GM21390 (cell line): ENCODE data around the gene SP1.
A peak's percentile ranks its signal among the peaks of the same experiment; 100 is the strongest.
"Not testable (repeated sequence)": the region's sequence is repeated elsewhere in the genome, so short reads cannot be mapped to it uniquely, and the experiment has no call there.

Experiments used
- ATAC-seq: cut with Tn5 transposase; IDR thresholded peaks from one replicate; pipeline ENCODE4 v1.9.1; 2021; ENCODE audit not compliant: unreplicated experiment

Gene SP1

DNA sequence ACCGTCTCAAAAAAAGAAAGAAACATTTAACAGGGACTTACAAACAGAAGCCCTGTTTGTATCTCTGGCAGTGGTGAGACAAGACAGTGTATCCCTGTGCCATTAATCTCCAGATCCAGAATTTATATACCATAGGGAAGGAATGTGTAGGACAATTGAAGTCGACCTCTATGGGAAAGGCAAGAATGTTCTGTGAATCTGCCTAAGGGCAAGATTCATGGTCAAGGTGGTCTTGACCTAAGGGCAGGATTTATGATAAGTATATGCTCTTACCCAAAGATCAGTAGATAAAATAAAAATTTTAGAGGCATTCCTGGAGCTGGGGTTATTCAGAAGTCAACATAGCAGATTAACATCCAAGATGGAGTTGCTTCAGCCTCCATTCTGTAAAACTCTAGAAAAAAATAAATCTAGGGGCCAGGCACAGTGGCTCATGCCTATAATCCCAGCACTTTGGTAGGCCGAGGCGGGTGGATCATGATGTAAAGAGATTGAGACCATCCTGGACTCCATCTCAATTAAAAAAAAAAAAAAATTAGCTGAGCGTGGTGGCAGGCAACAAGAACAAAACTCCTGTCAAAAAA is 21.0 kb upstream of the SP1 start:
- ATAC-seq: no peak

DNA sequence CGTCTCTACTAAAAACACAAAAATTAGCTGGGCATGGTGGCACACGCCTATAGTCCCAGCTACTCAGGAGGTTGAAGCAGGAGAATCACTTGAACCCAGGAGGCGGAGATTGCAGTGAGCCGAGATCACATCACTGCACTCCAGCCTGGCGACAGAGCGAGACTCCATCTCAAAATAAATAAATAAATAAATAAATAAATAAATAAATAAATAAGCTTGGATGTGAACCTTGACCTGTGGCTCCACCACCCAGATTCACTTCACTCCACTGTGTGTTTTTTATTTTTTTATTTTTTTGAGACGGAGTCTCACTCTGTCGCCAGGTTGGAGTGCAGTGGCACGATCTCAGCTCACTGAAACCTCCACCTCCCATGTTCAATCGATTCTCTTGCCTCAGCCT is 18.3 kb upstream of the SP1 start:
- ATAC-seq: not testable (repeated sequence)

DNA sequence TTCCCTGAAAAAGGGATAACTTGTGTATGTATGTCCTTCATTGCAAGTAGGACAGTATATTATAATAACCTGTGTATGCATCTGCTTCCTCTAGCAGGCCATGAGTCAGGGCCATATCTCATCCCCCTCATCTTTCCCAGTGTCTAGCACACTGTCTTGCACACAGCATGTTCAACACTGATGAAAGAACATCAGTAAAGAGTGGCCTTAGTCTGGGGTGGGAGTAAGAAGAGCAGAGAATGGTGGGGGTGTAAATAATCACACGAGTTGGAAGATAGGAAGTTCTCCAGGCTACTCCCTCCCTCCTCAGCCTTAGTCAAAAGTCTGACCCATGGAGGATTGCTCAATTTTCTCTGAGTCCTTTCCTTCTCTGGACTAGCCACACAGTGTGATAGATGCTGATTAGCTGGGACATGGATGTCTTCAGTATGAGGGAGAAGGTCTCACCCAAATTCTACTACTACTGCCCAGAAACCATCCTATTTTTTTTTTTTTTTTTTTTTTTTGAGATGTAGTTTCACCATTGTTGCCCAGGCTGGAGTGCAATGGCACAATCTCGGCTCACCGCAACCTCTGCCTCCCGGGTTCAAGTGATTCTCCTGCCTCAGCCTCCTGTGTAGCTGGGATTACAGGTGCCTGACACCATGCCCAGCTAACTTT is 14.6 kb upstream of the SP1 start:
- ATAC-seq: no peak

DNA sequence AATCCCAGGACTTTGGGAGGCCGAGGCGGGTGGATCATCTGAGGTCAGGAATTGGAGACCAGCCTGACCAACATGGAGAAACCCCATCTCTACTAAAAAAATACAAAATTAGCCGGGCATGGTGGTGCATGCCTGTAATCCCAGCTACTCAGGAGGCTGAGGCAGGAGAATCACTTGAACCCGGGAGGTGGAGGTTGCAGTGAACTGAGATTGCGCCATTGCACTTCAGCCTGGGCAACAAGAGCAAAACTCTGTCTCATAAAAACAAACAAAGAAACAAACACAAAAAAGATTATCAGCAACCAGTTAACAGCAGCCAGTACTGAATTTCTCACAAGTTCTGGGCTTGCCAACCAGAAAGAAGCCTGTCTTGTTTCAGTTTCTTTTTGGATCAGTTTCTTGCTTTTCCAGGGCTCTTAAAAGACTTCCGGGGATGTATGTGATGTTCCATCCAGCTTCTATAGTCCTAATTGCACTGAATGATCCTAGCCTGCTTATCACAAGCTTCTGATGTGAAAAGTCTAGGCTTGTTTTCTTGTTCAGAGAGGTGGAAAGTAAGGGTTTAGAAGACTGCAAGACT is 6.3 kb upstream of the SP1 start:
- ATAC-seq: not testable (repeated sequence)

DNA sequence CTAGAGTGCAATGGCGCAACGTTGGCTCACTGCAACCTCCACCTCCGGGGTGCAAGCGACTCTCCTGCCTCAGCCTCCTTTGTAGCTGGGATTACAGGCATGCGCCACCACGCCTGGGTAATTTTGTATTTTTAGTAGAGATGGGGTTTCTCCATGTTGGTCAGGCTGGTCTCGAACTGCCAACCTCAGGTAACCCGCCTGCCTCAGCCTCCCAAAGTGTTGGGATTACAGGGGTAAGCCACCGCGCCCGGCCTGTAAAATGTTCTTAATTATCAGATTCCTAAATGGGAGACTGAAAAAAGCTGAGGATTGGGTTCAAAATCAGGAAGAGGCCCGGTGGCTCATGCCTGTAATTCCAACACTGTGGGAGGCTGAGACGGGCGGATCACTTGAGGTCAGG is 5.7 kb upstream of the SP1 start:
- not testable (repeated sequence) for ATAC-seq

DNA sequence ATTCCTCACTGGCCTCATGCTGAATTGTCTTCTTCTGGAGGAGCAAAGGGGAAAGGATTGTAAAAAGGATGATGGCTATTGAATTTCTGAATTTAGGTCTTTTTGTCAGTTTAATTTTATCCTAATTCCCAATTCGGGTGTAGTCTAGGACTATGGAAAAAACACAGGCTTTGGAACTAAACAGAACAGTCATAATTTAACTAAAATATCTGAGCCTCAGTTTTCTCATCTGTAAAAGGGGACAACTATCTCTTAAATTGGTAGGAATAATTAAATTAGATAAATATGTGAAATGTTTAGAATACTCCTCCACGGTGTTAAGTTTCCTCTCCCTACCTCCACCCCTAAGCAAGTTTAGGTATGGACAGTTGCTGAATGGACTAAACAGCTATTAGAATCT is 3.2 kb upstream of the SP1 start:
- no peak for ATAC-seq

DNA sequence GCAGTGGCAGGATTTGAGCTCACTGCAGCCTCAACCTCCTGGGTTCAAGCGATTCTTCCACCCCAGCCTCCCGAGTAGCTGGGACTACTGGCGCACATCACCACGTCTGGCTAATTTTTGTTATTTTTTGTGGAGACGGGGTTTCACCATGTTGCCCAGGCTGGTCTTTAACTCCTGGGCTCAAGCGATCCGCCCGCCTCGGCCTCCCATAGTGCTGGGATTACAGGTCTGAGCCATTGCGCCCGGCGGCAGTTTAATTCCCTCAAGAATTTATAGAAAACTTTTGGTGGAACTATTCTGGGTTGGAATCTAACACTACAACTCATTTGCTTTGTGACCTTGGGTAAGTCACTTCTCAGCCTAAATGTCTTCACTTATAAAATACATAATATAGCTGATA is 1.8 kb upstream of the SP1 start:
- no peak for ATAC-seq

DNA sequence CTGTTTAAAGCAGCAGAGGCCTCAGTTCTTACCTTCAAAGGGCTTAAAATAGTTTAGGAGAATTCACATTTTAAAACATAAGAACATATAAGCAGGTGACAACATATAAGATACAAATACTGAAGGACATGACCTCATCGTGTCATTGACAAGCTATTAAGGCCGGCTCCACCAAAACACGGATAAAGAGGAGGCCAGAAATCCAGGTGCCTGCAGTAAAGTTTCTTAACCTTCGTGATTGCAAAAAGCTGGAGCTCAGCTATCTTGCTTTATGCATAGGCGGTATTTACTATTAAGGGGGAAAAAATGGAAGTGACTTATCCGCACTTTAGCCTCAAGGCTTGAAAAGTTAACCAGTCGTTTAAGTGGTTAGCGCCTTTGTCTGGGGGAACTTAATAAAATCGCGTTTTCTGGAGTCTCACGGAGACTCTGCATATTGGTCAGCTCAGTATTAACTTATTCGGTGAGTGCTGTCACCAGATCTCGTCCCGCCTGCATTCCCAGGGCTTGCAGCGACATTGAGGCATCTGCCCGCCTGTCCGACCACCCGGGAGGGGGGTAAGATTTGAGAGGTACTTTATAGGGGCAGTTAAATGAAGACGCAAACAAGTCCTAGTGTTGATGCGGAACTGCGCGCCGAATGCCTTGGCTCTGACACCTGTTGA is 1.1 kb upstream of the SP1 start:
- no peak for ATAC-seq

DNA sequence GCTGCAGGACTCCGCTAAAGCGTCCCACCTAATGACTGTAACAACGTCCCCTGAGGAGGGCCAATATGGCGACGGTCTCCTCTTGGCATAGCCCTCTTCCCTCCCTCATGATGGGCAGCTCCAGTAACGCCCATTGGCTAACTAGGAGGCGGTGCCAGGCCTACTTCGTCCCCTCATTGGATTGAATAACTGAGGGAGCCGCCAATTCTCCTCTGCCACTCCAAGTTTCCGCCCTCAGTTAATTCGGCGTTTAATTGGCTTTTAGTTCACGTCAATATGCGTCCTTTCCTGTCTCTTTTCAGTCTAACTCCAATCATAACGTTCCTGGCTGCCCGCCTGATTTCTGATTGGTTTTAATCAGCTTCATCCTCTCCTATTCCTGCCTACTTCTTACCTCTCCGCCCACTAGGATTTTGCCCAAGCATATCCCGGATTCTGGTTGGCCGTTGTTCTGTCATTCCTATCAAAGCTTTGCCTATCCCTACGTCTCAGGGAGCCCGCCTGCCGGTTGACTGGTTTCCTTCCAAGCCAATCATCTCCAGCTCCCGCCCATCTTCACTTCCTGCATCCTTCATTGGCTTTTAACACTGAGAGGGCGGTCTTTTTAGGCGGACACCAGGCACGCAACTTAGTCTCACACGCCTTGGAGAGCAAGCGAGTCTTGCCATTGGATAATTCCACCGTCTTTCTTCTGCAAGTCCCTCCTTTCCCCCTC is 430 bp upstream of the SP1 start:
- peak; percentile 65 for ATAC-seq

DNA sequence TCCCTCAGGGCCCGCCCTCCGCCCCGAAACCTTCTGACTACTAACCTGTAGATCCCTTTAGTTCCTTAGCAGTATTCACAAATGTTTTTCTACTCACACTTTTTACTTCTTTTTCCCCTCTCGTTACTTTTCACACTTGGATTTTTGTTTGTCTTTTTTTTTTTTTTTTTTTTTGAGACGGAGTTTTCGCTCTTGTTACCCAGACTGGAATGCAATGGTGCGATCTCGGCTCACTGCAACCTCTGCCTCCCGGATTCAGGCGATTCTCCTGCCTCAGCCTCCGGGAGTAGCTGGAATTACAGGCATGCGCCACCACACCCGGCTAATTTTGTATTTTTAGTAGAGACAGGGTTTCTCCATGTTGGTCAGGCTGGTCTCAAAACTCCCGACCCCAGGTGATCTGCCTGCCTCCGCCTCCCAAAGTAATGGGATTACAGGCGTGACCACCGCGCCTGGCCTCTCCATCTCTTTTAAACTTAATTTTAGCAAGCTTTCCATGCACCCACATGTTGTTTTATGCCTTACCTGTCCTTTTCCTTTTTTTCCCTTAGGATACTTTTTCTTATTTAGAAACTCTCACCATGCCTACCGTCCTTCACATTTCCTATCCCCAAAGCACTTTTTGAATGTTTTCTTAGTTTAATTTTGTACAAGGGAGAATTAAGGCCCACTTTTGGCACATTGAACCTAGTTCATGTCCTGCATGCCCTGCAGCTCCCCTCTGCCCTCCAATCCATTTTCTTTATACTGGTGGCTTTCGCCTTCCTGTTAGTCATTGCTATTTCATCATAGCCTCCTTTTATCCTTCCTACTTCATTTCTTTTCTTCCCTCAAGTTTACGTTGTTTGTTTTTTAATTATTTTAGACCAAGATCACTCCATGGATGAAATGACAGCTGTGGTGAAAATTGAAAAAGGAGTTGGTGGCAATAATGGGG is 1.1 kb downstream of the SP1 start:
- ATAC-seq: no peak

DNA sequence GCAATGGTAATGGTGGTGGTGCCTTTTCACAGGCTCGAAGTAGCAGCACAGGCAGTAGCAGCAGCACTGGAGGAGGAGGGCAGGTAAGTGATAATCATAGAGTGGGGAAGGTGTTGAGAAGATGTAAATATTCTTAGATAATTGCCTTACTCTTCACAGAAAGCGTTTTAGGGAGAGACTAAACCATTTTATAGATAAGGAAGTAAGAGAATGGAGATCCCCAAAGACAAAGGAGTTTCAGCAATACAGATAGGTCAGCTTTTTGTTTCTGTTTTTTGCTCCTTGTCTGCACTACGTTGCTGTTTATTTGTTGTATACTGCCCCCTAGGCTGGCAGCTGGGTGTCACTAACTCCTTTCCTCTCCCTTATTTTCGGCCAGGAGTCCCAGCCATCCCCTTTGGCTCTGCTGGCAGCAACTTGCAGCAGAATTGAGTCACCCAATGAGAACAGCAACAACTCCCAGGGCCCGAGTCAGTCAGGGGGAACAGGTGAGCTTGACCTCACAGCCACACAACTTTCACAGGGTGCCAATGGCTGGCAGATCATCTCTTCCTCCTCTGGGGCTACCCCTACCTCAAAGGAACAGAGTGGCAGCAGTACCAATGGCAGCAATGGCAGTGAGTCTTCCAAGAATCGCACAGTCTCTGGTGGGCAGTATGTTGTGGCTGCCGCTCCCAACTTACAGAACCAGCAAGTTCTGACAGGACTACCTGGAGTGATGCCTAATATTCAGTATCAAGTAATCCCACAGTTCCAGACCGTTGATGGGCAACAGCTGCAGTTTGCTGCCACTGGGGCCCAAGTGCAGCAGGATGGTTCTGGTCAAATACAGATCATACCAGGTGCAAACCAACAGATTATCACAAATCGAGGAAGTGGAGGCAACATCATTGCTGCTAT is 2.0 kb downstream of the SP1 start:
- ATAC-seq: no peak

DNA sequence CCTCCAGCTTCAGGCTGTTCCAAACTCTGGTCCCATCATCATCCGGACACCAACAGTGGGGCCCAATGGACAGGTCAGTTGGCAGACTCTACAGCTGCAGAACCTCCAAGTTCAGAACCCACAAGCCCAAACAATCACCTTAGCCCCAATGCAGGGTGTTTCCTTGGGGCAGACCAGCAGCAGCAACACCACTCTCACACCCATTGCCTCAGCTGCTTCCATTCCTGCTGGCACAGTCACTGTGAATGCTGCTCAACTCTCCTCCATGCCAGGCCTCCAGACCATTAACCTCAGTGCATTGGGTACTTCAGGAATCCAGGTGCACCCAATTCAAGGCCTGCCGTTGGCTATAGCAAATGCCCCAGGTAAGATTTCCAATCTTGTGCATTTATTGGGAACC is 3.3 kb downstream of the SP1 start:
- ATAC-seq: no peak

DNA sequence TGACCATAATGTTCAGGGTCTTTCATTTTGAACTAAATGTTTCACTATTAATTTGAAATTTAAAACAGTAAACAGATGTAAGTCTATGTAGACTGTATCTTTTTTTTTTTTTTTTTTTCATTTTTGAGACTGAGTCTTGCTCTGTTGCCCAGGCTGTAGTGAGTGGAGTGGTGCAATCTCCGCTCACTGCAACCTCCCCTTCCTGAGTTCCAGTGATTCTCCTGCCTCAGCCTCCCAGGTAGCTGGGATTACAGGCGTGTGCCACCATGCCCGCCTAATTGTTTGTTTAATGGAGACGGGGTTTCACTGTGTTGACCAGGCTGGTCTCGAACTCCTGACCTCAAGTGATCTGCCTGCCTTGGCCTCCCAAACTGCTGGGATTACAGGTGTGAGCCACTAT is 6.4 kb downstream of the SP1 start:
- not testable (repeated sequence) for ATAC-seq

DNA sequence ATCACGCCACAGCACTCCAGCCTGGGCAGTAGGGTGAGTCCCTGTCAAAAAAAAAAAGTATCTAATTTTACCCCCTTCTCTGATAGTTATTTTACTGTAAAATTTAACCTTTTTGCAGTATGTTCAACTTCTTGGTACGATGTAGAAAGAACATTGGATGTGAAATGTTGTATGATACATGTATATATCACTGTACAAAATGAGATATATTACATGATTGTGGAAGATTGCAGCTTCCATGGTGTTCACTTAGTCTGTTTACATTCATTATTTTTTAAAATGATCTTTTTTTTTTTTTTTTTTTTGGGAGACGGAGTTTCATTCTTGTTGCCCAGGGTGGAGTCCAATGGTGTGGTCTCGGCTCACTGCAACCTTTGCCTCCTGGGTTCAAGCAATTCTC is 9.0 kb downstream of the SP1 start:
- ATAC-seq: no peak

DNA sequence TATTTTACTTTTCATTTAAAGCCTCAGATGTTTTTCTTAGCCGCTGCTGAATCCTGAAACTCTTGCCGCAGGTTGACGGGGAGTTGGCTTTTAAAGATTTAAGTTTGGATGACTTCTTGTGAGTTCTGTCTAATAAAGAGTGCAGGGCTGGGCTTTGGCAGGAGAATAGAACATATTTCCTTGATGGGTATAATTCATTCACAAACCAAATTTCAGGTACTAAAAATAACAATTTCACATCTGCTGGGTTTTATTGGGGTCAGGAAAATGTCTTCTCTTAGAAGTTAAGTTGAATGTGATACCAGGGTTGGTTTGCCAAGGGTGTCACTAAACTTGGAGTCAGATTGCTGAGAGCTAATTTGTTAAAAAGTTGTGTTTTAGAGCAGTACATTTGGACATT is 9.7 kb downstream of the SP1 start:
- no peak for ATAC-seq

DNA sequence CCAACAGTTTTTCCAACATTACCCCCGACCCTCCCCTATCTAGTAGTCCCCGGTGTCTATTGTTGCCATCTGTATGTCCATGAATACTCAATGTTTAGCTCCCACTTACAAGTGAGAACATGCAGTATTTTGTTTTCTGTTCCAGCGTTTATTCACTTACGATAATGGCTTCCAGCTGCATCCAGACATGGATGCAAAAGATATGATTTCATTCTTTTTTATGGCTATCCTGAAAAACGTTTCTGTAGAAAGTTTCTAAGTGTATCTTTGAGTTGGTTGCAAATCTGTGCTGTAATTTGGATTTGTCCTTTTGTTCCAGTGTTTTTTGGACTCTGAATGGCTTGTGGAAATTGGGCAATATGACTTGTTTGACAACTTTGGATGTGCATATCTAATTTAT is 11.7 kb downstream of the SP1 start:
- no peak for ATAC-seq

DNA sequence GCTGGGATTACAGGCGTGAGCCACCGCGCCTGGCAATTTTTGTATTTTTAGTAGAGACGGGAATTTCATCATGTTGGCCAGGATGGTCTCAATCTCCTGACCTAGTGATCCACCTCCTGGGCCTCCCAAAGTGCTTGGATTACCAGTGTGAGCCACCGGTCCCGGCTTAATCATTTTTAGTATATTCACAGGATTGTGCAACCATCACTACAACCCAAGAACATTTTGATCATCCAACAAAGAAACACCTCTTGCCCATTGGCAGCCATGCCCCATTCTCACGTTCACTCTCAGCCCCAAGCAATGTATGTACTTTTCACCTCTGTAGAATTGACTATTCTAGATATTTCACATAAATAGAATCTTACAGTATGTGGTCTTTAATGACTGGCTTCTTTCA is 19.9 kb downstream of the SP1 start:
- no peak for ATAC-seq

DNA sequence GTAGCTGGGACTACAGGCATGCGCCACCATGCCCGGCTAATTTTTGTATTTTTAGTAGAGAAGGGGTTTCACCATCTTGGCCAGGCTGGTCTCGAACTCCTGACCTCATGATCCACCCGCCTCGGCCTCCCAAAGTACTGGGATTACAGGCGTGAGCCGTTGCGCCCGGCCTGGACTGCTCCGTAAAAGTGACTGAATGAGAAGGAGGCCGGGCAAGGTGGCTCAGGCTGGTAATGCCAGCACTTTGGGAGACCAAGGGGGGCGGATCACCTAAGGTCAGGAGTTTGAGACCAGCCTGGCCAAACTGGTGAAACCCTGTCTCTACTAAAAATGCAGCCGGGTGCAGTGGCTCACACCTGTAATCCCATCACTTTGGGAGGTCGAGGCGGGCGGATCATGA is 22.4 kb downstream of the SP1 start:
- ATAC-seq: not testable (repeated sequence)

DNA sequence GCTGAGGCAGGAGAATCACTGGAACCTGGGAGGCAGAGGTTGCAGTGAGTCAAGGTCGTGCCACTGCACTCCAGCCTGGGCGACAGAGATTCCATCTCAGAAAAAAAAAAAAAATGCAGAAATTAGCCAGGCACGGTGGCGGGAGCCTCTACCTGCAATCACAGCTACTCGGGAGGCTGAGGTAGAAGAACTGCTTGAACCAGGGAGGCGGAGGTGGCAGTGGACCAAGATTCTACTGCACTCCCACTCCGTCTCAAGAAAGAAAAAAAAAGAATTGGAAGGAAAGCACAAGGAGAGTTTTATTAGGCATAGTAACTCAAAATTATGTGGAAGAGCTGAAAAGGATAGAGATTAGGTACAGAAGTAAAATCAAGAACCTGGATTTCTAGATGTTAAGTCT is 22.9 kb downstream of the SP1 start:
- ATAC-seq: no peak

DNA sequence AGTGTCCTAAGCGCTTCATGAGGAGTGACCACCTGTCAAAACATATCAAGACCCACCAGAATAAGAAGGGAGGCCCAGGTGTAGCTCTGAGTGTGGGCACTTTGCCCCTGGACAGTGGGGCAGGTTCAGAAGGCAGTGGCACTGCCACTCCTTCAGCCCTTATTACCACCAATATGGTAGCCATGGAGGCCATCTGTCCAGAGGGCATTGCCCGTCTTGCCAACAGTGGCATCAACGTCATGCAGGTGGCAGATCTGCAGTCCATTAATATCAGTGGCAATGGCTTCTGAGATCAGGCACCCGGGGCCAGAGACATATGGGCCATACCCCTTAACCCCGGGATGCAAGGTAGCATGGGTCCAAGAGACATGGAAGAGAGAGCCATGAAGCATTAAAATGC is 31.0 kb downstream of the SP1 start:
- no peak for ATAC-seq
